GM18867 (cell line): ENCODE results near the gene DHRS12.

ENCODE experiments used
- ATAC-seq: cut with Tn5 transposase; IDR thresholded peaks from one replicate; pipeline ENCODE4 v1.9.1; 2021; ENCODE audit warnings: mild to moderate bottlenecking, moderate library complexity; ENCODE audit not compliant: unreplicated experiment

The DHRS12 gene

GRCh38 chr13:51803422-51804294, at the start of gene DHRS12:
TSS of gene DHRS12 (minus strand) at chr13:51804163. CDS start at chr13:51799659, 4,504 bp downstream.
- ATAC-seq: peak; percentile 91

GRCh38 chr13:51849145-51850101, 45.5 kb upstream of the DHRS12 start:
- no peak for ATAC-seq

GRCh38 chr13:51848674-51849073, 44.7 kb upstream of the DHRS12 start:
- no peak for ATAC-seq

GRCh38 chr13:51846756-51847155, 42.8 kb upstream of the DHRS12 start:
- ATAC-seq: no peak

- no peak for ATAC-seq
Observed at GRCh38 chr13:51845574-51846318, 41.8 kb upstream of the DHRS12 start.

GRCh38 chr13:51844862-51845573, 41.1 kb upstream of the DHRS12 start, which contains the start of gene TMEM272:
TSS of gene TMEM272 (minus strand) at chr13:51845177. CDS start at chr13:51838530, 6,647 bp downstream.
- ATAC-seq: peak; percentile 61

GRCh38 chr13:51843529-51843928, 39.6 kb upstream of the DHRS12 start:
- ATAC-seq: no peak

- no peak for ATAC-seq
Observed at GRCh38 chr13:51841732-51842131, 37.8 kb upstream of the DHRS12 start.

- ATAC-seq: no peak
Observed at GRCh38 chr13:51840917-51841316, 37.0 kb upstream of the DHRS12 start.

- no peak for ATAC-seq
Observed at GRCh38 chr13:51839711-51840540, 36.0 kb upstream of the DHRS12 start.

GRCh38 chr13:51838240-51838846, 34.4 kb upstream of the DHRS12 start:
- ATAC-seq: no peak

- no peak for ATAC-seq
Observed at GRCh38 chr13:51837016-51837415, 33.1 kb upstream of the DHRS12 start.

- no peak for ATAC-seq
Observed at GRCh38 chr13:51834581-51835171, 30.7 kb upstream of the DHRS12 start.

- no peak for ATAC-seq
Observed at GRCh38 chr13:51833980-51834379, 30.0 kb upstream of the DHRS12 start.

- peak; percentile 89 for ATAC-seq
Observed at GRCh38 chr13:51832471-51833152, 28.6 kb upstream of the DHRS12 start.

GRCh38 chr13:51831519-51831918, 27.6 kb upstream of the DHRS12 start:
- no peak for ATAC-seq

- ATAC-seq: no peak
Observed at GRCh38 chr13:51829568-51829899, 25.6 kb upstream of the DHRS12 start.
